ENCODE results near the gene TTBK1.

DNA sequence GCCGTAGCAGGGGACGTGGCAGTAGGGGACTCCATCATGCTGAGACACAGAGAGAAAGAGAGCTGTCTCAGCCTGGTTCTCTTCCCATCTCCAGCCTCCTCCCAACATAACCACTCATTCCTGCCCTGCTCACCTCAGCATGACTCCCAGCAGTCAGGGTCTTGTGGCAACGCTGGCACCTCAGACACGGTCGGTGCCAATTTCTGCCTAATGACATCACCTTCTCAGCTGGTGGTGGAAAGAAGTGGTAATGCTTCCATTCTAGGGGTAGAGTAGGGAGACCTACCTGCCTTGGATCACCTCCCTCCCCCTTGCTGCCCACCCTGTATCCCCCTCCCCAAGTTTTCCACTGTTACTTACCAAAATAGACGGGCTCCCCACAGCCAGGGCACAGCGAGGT is 62.8 kb downstream of the TTBK1 start:
- TF ChIP-seq POLR2AphosphoS5 (IDR thresholded peaks at IDR 0.05; ENCODE audit: low read depth, low read length) (no peak), POLR2A (IDR thresholded peaks at IDR 0.05; ENCODE audit: low read depth, low read length) (no peak), TAF1 (IDR thresholded peaks at IDR 0.05; ENCODE audit: low read depth, low read length) (no peak), PAX5 (IDR thresholded peaks at IDR 0.05; ENCODE audit: insufficient read depth, low read length, severe bottlenecking) (no peak), POU2F2 (IDR thresholded peaks at IDR 0.05; ENCODE audit: low read depth, low read length) (no peak)
